H9 (cell line): ENCODE measurements around the gene PRPS2. TPM values are rescaled to one million over a fixed set of nuclear protein-coding genes. Genes with fewer than 3 reads are reported as not detected.

Experiments used
- DNase-seq: peaks from one replicate; pipeline ENCODE4 v3.0.0-alpha.2; 2017
- H2AFZ ChIP-seq: one replicate; pipeline ENCODE4 v1.6.1; 2013; ENCODE audit warnings: mild to moderate bottlenecking, low read length, control low read depth, moderate library complexity
- H2AK5ac ChIP-seq: 2 replicates; pipeline ENCODE4 v1.6.1; 2013; ENCODE audit warnings: low read length, control low read depth, mixed read lengths; ENCODE audit not compliant: insufficient read length
- H2BK120ac ChIP-seq: one replicate; pipeline ENCODE4 v1.6.1; 2013; ENCODE audit warnings: low read depth, mild to moderate bottlenecking, low read length, control low read depth, inconsistent platforms; ENCODE audit not compliant: poor library complexity, severe bottlenecking
- H2BK12ac ChIP-seq: 2 replicates; pipeline ENCODE4 v1.6.1; 2013; ENCODE audit warnings: low read length, control low read depth, mixed read lengths, low read depth; ENCODE audit not compliant: insufficient read length
- H2BK15ac ChIP-seq: 2 replicates; pipeline ENCODE4 v1.6.1; 2013; ENCODE audit warnings: low read depth, low read length, control low read depth
- H2BK20ac ChIP-seq: one replicate; pipeline ENCODE4 v1.6.1; 2013; ENCODE audit warnings: low read depth, mild to moderate bottlenecking, low read length, control low read depth, inconsistent platforms; ENCODE audit not compliant: poor library complexity, severe bottlenecking
- H2BK5ac ChIP-seq: 2 replicates; pipeline ENCODE4 v1.6.1; 2013; ENCODE audit warnings: low read length, control low read depth, mixed read lengths; ENCODE audit not compliant: insufficient read length
- H3K14ac ChIP-seq: 2 replicates; pipeline ENCODE4 v1.6.1; 2013; ENCODE audit warnings: low read length, control low read depth; ENCODE audit not compliant: insufficient read depth
- H3K18ac ChIP-seq: 2 replicates; pipeline ENCODE4 v1.6.1; 2013; ENCODE audit warnings: low read depth, mild to moderate bottlenecking, mixed read lengths, low read length, control low read depth; ENCODE audit not compliant: insufficient read length
- H3K23ac ChIP-seq: 2 replicates; pipeline ENCODE4 v1.6.1; 2013; ENCODE audit warnings: low read length, control low read depth, mixed read lengths, low read depth; ENCODE audit not compliant: insufficient read length
- H3K23me2 ChIP-seq: 2 replicates; pipeline ENCODE4 v1.6.1; 2013; ENCODE audit warnings: low read depth, mild to moderate bottlenecking, mixed read lengths, low read length, control low read depth; ENCODE audit not compliant: insufficient read length, poor library complexity, severe bottlenecking
- H3K27ac ChIP-seq: 2 replicates; pipeline ENCODE4 v1.5.1; 2013; ENCODE audit warnings: low read length, control low read depth, mixed read lengths, low read depth; ENCODE audit not compliant: insufficient read length
- H3K27me3 ChIP-seq: 2 replicates; pipeline ENCODE4 v1.6.1; 2013; ENCODE audit warnings: low read length, control low read depth, inconsistent platforms; ENCODE audit not compliant: insufficient read depth
- H3K4ac ChIP-seq: 2 replicates; pipeline ENCODE4 v1.6.1; 2013; ENCODE audit warnings: low read depth, mild to moderate bottlenecking, control low read depth, inconsistent platforms, low read length, moderate library complexity
- H3K4me1 ChIP-seq: 2 replicates; pipeline ENCODE4 v1.6.1; 2013; ENCODE audit warnings: low read length, control low read depth, inconsistent platforms; ENCODE audit not compliant: insufficient read depth
- H3K4me2 ChIP-seq: 2 replicates; pipeline ENCODE4 v1.6.1; 2013; ENCODE audit warnings: low read length, control low read depth, mixed read lengths; ENCODE audit not compliant: insufficient read length, insufficient read depth
- H3K56ac ChIP-seq: 2 replicates; pipeline ENCODE4 v1.6.1; 2013; ENCODE audit warnings: low read depth, mild to moderate bottlenecking, mixed read lengths, low read length, control low read depth; ENCODE audit not compliant: insufficient read length
- H3K79me1 ChIP-seq: 2 replicates; pipeline ENCODE4 v1.6.1; 2013; ENCODE audit warnings: low read depth, mild to moderate bottlenecking, moderate library complexity, low read length, control low read depth, inconsistent platforms; ENCODE audit not compliant: insufficient read depth, poor library complexity, severe bottlenecking
- H3K79me2 ChIP-seq: 2 replicates; pipeline ENCODE4 v1.6.1; 2013; ENCODE audit warnings: low read length, control low read depth, inconsistent platforms; ENCODE audit not compliant: insufficient read depth
- H3K9ac ChIP-seq: 2 replicates; pipeline ENCODE4 v1.6.1; 2013; ENCODE audit warnings: low read length, control low read depth, mixed read lengths; ENCODE audit not compliant: insufficient read length; ENCODE audit errors: extremely low read depth
- H3K9me3 ChIP-seq: one replicate; pipeline ENCODE4 v1.6.1; 2013; ENCODE audit warnings: low read depth, low read length, inconsistent platforms; ENCODE audit not compliant: control insufficient read depth
- H3T11ph ChIP-seq: one replicate; pipeline ENCODE4 v1.6.1; 2013; ENCODE audit warnings: mild to moderate bottlenecking, low read length, control low read depth, inconsistent platforms
- H4K20me1 ChIP-seq: one replicate; pipeline ENCODE4 v1.6.1; 2013; ENCODE audit not compliant: control insufficient read depth, insufficient read length, insufficient read depth
- H4K5ac ChIP-seq: 2 replicates; pipeline ENCODE4 v1.6.1; 2013; ENCODE audit warnings: low read depth, mild to moderate bottlenecking, mixed read lengths, low read length, control low read depth; ENCODE audit not compliant: insufficient read length
- H4K8ac ChIP-seq: replicated peaks from 2 replicates; pipeline ENCODE4 v1.6.1; 2013; ENCODE audit warnings: low read length, control low read depth, mixed read lengths, low read depth; ENCODE audit not compliant: insufficient read length
- H4K91ac ChIP-seq: 2 replicates; pipeline ENCODE4 v1.6.1; 2013; ENCODE audit warnings: low read depth, mild to moderate bottlenecking, moderate library complexity, mixed read lengths, low read length, control low read depth; ENCODE audit not compliant: insufficient read length
- H3K27ac Mint-ChIP-seq, 3 experiments: 2 replicates in 2 of 3; 3 replicates in 1 of 3; pipeline ENCODE4 v1.8.0; 2020 to 2021; ENCODE audit warnings: mixed read lengths in 3 of 3, mild to moderate bottlenecking in 1 of 3, moderate library complexity in 1 of 3
- H3K27me3 Mint-ChIP-seq: 2 replicates; pipeline ENCODE4 v1.8.0; 2021; ENCODE audit warnings: low read depth, mild to moderate bottlenecking, moderate library complexity, mixed read lengths
- H3K36me3 Mint-ChIP-seq, 3 experiments: 2 replicates in 2 of 3; 3 replicates in 1 of 3; pipeline ENCODE4 v1.8.0; 2020 to 2021; ENCODE audit warnings: low read depth in 3 of 3, mixed read lengths in 3 of 3; ENCODE audit not compliant: insufficient read depth in 1 of 3
- H3K4me1 Mint-ChIP-seq, 2 experiments: 2 replicates each; pipeline ENCODE4 v1.8.0; 2020; ENCODE audit warnings: mixed read lengths in 2 of 2
- H3K4me3 Mint-ChIP-seq, 2 experiments: 2 replicates in 1 of 2; 3 replicates in 1 of 2; pipeline ENCODE4 v1.8.0; 2020 to 2021; ENCODE audit warnings: mild to moderate bottlenecking in 2 of 2, mixed read lengths in 2 of 2, moderate library complexity in 1 of 2
- H3K9me3 Mint-ChIP-seq, 2 experiments: 2 replicates in 1 of 2; 3 replicates in 1 of 2; pipeline ENCODE4 v1.8.0; 2020; ENCODE audit warnings: mild to moderate bottlenecking in 2 of 2, mixed read lengths in 2 of 2, moderate library complexity in 1 of 2
- CTCF ChIP-seq: fragments of 200-600 bp; sonication (generic); conservative IDR thresholded peaks from 3 replicates; pipeline ENCODE4 v1.8.0; 2021; ENCODE audit warnings: antibody characterized with exemption, mild to moderate bottlenecking
- WGBS: extraction: QIAGEN DNeasy Blood & Tissue Kit; methylation state at CpG from one replicate; pipeline ENCODE4 v1.1.7; 2013; ENCODE audit warnings: missing lambda C conversion rate, low lambda C conversion rate, mixed read lengths; ENCODE audit not compliant: insufficient read length; ENCODE audit errors: extremely low coverage; 5-methylcytosine and 5-hydroxymethylcytosine counted together
- total RNA-seq: library from RNA; stranded (reverse); gene quantifications from 2 replicates; pipeline ENCODE4 v1.2.1, GENCODE V29; 2021

Gene PRPS2
- total RNA-seq, 1 experiment from 2014 or later = 28.0 TPM

GRCh38 chrX:12802741-12803140 is 11.5 kb downstream of the PRPS2 start:
- Histone ChIP-seq H4K20me1 (no peaks in the 10 kb centered on the region), H3K4me1 (no peaks in the 10 kb centered on the region), H3K14ac (no peak overlapping the region), H3K9me3 (no peaks in the 10 kb centered on the region), H3K4ac (no peak overlapping the region), H3K23ac (no peak overlapping the region), H3K79me1 (no peaks in the 10 kb centered on the region), H3K9ac (no peak overlapping the region), H3K27ac (no peak overlapping the region), H3K56ac (no peak overlapping the region), H2BK120ac (no peak overlapping the region), H4K5ac (no peak overlapping the region), H3K79me2 (no peaks in the 10 kb centered on the region), H3K27me3 (no peaks in the 10 kb centered on the region), H3K4me2 (no peak overlapping the region), H3T11ph (no peak overlapping the region), H2AK5ac (no peak overlapping the region), H2BK5ac (no peak overlapping the region), H2BK20ac (no peak overlapping the region), H2BK15ac (no peak overlapping the region), H4K8ac (no peak overlapping the region), H2AFZ (no peak overlapping the region), H2BK12ac (no peak overlapping the region), H4K91ac (no peak overlapping the region), H3K23me2 (no peaks in the 10 kb centered on the region), H3K18ac (no peak overlapping the region)
- H3K36me3 Mint-ChIP-seq = peaks cover 47 to 68% (median 67%) of the 10 kb centered on the region in 3 experiments
- H3K9me3 Mint-ChIP-seq = peaks cover 60 to 72% of the 10 kb centered on the region in 2 experiments
- TF ChIP-seq CTCF = no peak
- H3K27me3 Mint-ChIP-seq = no peaks in the 10 kb centered on the region
- no peak for DNase-seq
- H3K4me3 Mint-ChIP-seq = no peak overlapping the region
- H3K4me1 Mint-ChIP-seq = no peaks in the 10 kb centered on the region
- H3K27ac Mint-ChIP-seq = no peak overlapping the region
- WGBS = no CpG with 5 or more reads among the region's 5 CpGs
